Sigmoid colon (tissue), 3 donors: ENCODE measurements around the gene INTS6.

Experiments
- CTCF ChIP-seq, 4 experiments: fragments of 450-650 bp in 3 of 4; fragments of 200-600 bp in 1 of 4; IDR thresholded peaks; one replicate each; pipeline ENCODE4 v1.5.1; 2016 to 2019; ENCODE audit warnings: antibody characterized with exemption in 4 of 4, mild to moderate bottlenecking in 3 of 4, moderate library complexity in 2 of 4
- POLR2A ChIP-seq, 2 donors: fragments of 450-650 bp; IDR thresholded peaks; one replicate each; pipeline ENCODE4 v1.6.1; 2016; ENCODE audit warnings: antibody characterized with exemption in 2 of 2, mild to moderate bottlenecking in 2 of 2, moderate library complexity in 2 of 2

GRCh38 chr13:51449018-51449417 lies 3.8 kb downstream of the INTS6 start:
- no peak for TF ChIP-seq CTCF (IDR thresholded peaks at IDR 0.05)
- no peak for TF ChIP-seq POLR2A (IDR thresholded peaks at IDR 0.05)
